Astrocyte (in vitro differentiated cells and primary cell): ENCODE measurements around the gene PELI3. TPM values are rescaled to one million over a fixed set of nuclear protein-coding genes. Genes with fewer than 3 reads are reported as not detected.

ENCODE experiments used
- DNase-seq: peaks from one replicate; pipeline ENCODE4 v3.0.0-alpha.2; 2010; ENCODE audit warnings: low read depth
- FAIRE-seq: peaks from 2 replicates; lab custom pipeline; 2011; peaks lifted over from hg19 to GRCh38; lab: Jason Lieb, UNC
- H2AFZ ChIP-seq: 2 replicates; pipeline ENCODE4 v1.6.0; 2012; ENCODE audit warnings: low read depth, low read length, inconsistent platforms
- H3K27ac ChIP-seq: 2 replicates; pipeline ENCODE4 v1.5.1; 2011; ENCODE audit warnings: low read depth, low read length, inconsistent platforms
- H3K27me3 ChIP-seq: 2 replicates; pipeline ENCODE4 v1.6.0; 2011; ENCODE audit warnings: low read length, inconsistent platforms; ENCODE audit not compliant: insufficient read depth
- H3K36me3 ChIP-seq: 2 replicates; pipeline ENCODE4 v1.5.1; 2011; ENCODE audit warnings: low read length, inconsistent platforms; ENCODE audit not compliant: insufficient read depth
- H3K4me1 ChIP-seq: 2 replicates; pipeline ENCODE4 v1.5.1; 2011; ENCODE audit warnings: low read length, inconsistent platforms; ENCODE audit not compliant: insufficient read depth
- H3K4me2 ChIP-seq: 2 replicates; pipeline ENCODE4 v1.6.0; 2012; ENCODE audit warnings: low read length, inconsistent platforms
- H3K4me3 ChIP-seq: 2 replicates; pipeline ENCODE4 v1.5.1; 2011; ENCODE audit warnings: low read depth, mild to moderate bottlenecking, low read length, inconsistent platforms; ENCODE audit not compliant: insufficient read depth
- H3K79me2 ChIP-seq: 2 replicates; pipeline ENCODE4 v1.6.0; 2012; ENCODE audit warnings: mild to moderate bottlenecking, low read length, inconsistent platforms; ENCODE audit not compliant: insufficient read depth
- H3K9ac ChIP-seq: 2 replicates; pipeline ENCODE4 v1.6.0; 2012; ENCODE audit warnings: mild to moderate bottlenecking, low read length, inconsistent platforms
- H3K9me3 ChIP-seq: 2 replicates; pipeline ENCODE4 v1.5.1; 2012; ENCODE audit warnings: low read depth, mild to moderate bottlenecking, low read length, inconsistent platforms; ENCODE audit not compliant: insufficient read depth
- H4K20me1 ChIP-seq: 2 replicates; pipeline ENCODE4 v1.6.0; 2012; ENCODE audit warnings: low read length, inconsistent platforms; ENCODE audit not compliant: insufficient read depth
- H3K27ac Mint-ChIP-seq: one replicate; pipeline ENCODE4 v1.8.0; 2021; ENCODE audit warnings: mild to moderate bottlenecking, mixed read lengths; ENCODE audit not compliant: unreplicated experiment
- H3K27me3 Mint-ChIP-seq: one replicate; pipeline ENCODE4 v1.8.0; 2021; ENCODE audit warnings: low read depth, mixed read lengths; ENCODE audit not compliant: unreplicated experiment
- H3K36me3 Mint-ChIP-seq: one replicate; pipeline ENCODE4 v1.8.0; 2021; ENCODE audit warnings: low read depth, mixed read lengths; ENCODE audit not compliant: unreplicated experiment
- H3K4me1 Mint-ChIP-seq: one replicate; pipeline ENCODE4 v1.8.0; 2021; ENCODE audit warnings: low read depth, mixed read lengths; ENCODE audit not compliant: unreplicated experiment
- H3K4me3 Mint-ChIP-seq: one replicate; pipeline ENCODE4 v1.8.0; 2021; ENCODE audit warnings: mild to moderate bottlenecking, moderate library complexity, mixed read lengths; ENCODE audit not compliant: unreplicated experiment
- H3K9me3 Mint-ChIP-seq: one replicate; pipeline ENCODE4 v1.8.0; 2021; ENCODE audit warnings: mild to moderate bottlenecking, mixed read lengths; ENCODE audit not compliant: unreplicated experiment
- EZH2 ChIP-seq: IDR thresholded peaks from 2 replicates; pipeline ENCODE4 v1.6.1; 2012; ENCODE audit warnings: mild to moderate bottlenecking, low read length, inconsistent platforms; ENCODE audit not compliant: insufficient read depth
- total RNA-seq: library from RNA; stranded (reverse); gene quantifications from 2 replicates; pipeline ENCODE4 v1.2.1, GENCODE V29; 2021
- TF ChIP-seq, protein P1 (sequence below): IDR thresholded peaks from 2 replicates; pipeline ENCODE4 v1.5.1; 2011; ENCODE audit warnings: low read depth, mild to moderate bottlenecking, inconsistent platforms, low read length, moderate library complexity; ENCODE audit not compliant: insufficient read depth

PELI3 gene
- total RNA-seq, 1 donor from 2014 or later, result 4.6 TPM

DNA sequence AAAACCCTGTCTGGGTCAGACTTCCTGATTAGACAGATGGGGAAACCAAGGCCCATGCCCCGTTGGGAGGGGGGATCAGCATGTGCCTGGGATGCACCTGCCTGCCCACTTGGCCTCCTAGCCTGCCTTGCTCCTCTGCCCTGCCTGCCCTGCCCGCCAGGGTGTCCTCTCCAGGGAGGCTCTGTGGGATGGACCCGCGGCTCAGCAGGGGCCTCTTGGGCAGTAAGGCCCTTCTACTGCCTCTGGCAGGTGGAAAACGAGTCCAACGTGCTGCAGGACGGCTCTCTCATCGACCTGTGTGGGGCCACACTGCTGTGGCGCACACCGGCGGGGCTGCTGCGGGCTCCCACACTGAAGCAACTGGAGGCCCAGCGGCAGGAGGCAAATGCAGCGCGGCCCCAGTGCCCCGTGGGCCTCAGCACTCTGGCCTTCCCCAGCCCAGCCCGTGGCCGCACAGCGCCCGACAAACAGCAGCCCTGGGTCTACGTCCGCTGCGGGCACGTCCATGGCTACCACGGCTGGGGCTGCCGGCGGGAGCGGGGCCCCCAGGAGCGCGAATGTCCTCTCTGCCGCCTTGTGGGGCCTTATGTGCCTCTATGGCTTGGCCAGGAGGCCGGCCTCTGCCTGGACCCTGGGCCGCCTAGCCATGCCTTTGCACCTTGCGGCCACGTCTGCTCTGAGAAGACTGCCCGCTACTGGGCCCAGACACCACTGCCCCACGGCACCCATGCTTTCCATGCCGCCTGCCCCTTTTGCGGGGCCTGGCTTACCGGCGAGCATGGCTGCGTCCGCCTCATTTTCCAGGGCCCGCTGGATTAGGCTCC is 8.9 kb downstream of the PELI3 start:
- Histone ChIP-seq H3K27me3 (no peaks in the 10 kb centered on the region), H3K4me2 (no peak overlapping the region), H3K9ac (no peak overlapping the region), H3K27ac (no peak overlapping the region), H3K4me3 (no peak overlapping the region), H4K20me1 (peaks cover 17% of the 10 kb centered on the region), H3K9me3 (no peaks in the 10 kb centered on the region), H3K79me2 (peaks cover 16% of the 10 kb centered on the region), H3K4me1 (peaks cover 7% of the 10 kb centered on the region), H2AFZ (no peak overlapping the region), H3K36me3 (no peaks in the 10 kb centered on the region)
- Mint-ChIP-seq H3K4me1 (no peaks in the 10 kb centered on the region), H3K36me3 (peaks cover 14% of the 10 kb centered on the region), H3K27me3 (peaks cover 2% of the 10 kb centered on the region), H3K4me3 (no peak overlapping the region), H3K27ac (no peak overlapping the region), H3K9me3 (no peaks in the 10 kb centered on the region)
- TF ChIP-seq, protein P1, sequence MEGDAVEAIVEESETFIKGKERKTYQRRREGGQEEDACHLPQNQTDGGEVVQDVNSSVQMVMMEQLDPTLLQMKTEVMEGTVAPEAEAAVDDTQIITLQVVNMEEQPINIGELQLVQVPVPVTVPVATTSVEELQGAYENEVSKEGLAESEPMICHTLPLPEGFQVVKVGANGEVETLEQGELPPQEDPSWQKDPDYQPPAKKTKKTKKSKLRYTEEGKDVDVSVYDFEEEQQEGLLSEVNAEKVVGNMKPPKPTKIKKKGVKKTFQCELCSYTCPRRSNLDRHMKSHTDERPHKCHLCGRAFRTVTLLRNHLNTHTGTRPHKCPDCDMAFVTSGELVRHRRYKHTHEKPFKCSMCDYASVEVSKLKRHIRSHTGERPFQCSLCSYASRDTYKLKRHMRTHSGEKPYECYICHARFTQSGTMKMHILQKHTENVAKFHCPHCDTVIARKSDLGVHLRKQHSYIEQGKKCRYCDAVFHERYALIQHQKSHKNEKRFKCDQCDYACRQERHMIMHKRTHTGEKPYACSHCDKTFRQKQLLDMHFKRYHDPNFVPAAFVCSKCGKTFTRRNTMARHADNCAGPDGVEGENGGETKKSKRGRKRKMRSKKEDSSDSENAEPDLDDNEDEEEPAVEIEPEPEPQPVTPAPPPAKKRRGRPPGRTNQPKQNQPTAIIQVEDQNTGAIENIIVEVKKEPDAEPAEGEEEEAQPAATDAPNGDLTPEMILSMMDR, result no peak
- no peak for TF ChIP-seq EZH2
- FAIRE-seq (no peak), DNase-seq (no peak)

DNA sequence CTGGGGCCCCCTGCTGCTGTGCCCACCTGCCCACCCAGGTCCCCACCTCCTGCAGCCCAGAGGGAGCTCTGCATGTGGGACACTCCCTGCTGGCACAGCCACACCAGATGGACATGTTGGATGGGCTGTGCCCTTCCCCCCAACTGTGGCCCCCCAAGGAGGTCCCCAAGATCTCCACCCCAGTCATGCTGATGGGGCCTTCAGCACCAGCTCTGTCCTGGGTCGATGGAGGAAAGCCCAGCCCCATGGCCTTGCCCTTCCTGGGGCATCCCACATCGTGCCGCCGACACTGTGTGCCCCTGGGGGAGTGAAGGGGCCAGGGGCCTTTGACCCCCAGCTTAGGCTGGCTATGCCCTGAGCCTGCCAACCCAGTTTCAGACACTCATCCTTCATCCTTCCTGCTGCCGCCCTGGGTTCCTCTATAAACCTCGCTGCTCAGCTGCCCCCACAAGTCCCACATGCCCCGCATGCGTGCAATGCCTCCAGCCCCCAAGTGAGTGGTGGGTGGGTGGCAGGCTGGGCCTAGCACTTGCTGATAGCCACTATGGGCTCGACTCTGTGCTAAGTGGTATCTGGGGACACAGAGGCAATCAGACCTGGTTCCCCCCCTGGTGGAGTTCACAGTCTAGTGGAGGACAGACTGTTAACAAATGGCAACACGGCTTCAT is 9.6 kb downstream of the PELI3 start:
- no peak for FAIRE-seq

More for the DNA sequence above, 9.6 kb downstream of the PELI3 start:
- Mint-ChIP-seq H3K27me3 (no peaks in the 10 kb centered on the region), H3K4me3 (no peak overlapping the region), H3K36me3 (peaks cover 10% of the 10 kb centered on the region), H3K9me3 (no peaks in the 10 kb centered on the region), H3K27ac (no peak overlapping the region), H3K4me1 (peaks cover 4% of the 10 kb centered on the region)
- H3K79me2 ChIP-seq, result peaks cover 21% of the 10 kb centered on the region
- peaks cover 11% of the 10 kb centered on the region for H3K4me1 ChIP-seq
- no peak overlapping the region for H3K27ac ChIP-seq
- no peaks in the 10 kb centered on the region for H3K36me3 ChIP-seq
- DNase-seq, result no peak
- no peak overlapping the region for H3K4me3 ChIP-seq
- H4K20me1 ChIP-seq, result peaks cover 17% of the 10 kb centered on the region
- no peaks in the 10 kb centered on the region for H3K9me3 ChIP-seq
- no peak overlapping the region for H2AFZ ChIP-seq
- H3K27me3 ChIP-seq, result no peaks in the 10 kb centered on the region
- TF ChIP-seq, protein P1, result no peak
- TF ChIP-seq EZH2, result no peak
- H3K4me2 ChIP-seq, result no peak overlapping the region
- no peak overlapping the region for H3K9ac ChIP-seq
